ENCODE data around the gene ERG.

DNA sequence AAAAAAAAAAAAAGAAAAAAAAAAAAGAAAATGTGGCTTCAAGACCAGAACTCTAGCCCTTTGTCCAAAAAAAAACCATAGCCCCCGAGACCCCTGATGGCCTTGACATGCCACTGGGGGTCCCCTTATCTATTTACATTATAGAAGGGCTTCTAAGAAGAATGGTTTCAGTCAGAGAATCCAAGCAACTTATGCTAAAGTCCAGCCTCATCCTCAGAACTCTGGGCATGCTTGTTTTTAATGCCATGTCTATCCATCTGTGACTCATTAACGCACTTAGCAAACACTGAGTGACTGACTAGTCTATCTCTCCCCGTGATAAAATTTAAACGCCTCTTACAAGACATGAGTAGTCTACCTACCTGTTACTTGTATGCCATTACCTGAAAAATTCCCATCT, 29.3 kb downstream of the ERG start:
- no peak for TF ChIP-seq POLR2A (IDR thresholded peaks at IDR 0.05)
- TF ChIP-seq, protein P1, sequence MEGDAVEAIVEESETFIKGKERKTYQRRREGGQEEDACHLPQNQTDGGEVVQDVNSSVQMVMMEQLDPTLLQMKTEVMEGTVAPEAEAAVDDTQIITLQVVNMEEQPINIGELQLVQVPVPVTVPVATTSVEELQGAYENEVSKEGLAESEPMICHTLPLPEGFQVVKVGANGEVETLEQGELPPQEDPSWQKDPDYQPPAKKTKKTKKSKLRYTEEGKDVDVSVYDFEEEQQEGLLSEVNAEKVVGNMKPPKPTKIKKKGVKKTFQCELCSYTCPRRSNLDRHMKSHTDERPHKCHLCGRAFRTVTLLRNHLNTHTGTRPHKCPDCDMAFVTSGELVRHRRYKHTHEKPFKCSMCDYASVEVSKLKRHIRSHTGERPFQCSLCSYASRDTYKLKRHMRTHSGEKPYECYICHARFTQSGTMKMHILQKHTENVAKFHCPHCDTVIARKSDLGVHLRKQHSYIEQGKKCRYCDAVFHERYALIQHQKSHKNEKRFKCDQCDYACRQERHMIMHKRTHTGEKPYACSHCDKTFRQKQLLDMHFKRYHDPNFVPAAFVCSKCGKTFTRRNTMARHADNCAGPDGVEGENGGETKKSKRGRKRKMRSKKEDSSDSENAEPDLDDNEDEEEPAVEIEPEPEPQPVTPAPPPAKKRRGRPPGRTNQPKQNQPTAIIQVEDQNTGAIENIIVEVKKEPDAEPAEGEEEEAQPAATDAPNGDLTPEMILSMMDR (IDR thresholded peaks at IDR 0.05) = no peak
